GM19025 (cell line): ENCODE data around the gene FIBP.

Source experiments
- ATAC-seq: cut with Tn5 transposase; IDR thresholded peaks from one replicate; pipeline ENCODE4 v1.9.1; 2021; ENCODE audit warnings: mild to moderate bottlenecking, low read depth, moderate library complexity; ENCODE audit not compliant: unreplicated experiment

Gene FIBP

DNA sequence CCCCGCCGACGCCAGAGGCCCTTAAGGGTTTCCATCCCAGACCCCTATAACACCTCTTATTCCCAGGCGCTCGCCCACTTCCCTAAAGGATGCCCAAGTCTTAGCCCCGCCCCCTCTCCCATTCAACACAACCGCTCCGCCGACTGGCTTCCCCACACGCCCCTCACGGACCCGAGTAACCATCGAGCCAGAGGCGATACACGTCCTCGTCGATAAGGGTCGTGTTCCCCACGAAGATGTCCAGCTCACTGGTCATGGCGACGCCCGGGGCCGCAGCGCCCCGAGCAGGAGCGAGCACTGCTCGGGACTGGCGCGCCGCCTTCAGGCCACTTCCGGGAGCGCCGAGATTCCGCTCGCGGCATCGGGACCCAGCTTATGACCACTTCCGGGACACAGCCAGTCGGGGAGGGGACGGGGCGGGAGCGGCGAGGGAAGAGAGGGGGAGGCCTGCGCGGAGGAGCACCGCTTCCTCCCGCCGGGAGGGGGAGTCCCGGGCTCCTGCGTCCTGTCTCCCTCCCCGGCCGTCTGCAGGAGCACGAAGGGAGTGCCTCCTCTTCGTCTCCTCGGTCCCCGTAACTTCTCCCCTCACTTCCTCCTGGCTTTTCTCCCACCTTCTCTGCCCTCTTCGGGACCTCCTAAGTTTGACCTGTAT lies at the start of gene FIBP:
FIBP (minus strand) TSS at position 309 of the 652 bp plus-strand sequence; CDS start at position 256, 53 bp downstream.
- peak; percentile 44 for ATAC-seq

- no peak for ATAC-seq
These were observed 49.5 kb upstream of the FIBP start for GRCh38 chr11:65937766-65938165.

GRCh38 chr11:65934014-65934413 lies 45.7 kb upstream of the FIBP start:
- no peak for ATAC-seq

GRCh38 chr11:65932558-65932919 lies 44.3 kb upstream of the FIBP start:
- ATAC-seq: no peak

DNA sequence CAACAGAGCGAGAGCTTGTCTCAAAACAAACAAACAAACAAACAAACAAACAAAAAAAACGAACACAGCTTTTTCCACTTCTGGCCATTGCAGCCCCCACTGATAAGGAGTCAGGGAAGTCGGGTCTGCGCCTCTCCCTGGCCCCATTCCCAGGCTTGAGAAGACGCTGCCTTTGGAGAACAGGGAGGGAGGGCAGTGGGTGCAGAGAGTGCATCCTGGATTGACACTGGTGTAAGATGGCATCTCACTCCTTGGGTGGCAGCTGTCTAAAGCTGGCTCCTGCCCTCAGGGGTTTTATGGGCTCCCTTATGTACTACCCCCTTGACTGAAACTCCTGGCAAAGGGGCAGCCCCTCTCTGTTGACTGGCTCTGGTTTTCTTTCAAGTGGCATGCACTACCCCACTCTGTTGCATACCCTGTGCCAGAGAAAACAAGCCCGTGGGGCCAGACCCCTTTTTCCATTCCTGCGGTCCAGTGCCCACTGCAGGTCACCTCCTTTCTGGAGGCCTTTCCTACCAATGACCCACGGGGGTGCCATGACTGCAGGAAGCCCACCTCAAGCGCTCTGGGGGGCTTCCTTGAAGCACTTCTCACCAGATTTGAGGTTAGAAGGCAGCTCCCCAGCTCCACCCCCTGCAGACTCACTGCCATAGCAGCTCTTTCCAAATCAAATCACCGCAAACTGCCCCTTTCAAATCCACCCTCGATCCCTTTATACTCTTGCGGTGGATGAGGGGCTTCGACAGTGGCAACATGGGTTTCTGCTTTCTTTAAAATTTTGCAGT lies 43.7 kb upstream of the FIBP start:
- ATAC-seq: no peak

DNA sequence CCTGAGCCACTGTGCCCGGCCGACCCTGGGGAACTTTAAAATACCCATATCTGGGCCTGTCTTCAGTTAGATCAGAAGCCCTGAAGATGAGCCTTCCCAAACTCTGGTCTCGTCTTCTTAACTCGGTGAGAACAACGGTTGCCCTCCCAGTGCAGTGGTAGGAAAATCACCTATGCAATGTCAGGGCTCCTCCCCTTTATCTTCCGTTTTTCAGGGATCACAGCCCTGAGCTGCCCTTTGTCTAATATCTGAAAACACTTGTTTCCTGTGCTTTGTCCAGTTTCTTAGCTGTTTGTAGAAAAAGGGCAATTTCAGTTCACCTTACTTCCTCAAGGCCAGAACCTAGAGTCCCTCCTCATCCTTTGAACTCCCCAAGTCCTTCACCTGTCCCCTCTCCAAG lies 40.4 kb upstream of the FIBP start:
- ATAC-seq: no peak

DNA sequence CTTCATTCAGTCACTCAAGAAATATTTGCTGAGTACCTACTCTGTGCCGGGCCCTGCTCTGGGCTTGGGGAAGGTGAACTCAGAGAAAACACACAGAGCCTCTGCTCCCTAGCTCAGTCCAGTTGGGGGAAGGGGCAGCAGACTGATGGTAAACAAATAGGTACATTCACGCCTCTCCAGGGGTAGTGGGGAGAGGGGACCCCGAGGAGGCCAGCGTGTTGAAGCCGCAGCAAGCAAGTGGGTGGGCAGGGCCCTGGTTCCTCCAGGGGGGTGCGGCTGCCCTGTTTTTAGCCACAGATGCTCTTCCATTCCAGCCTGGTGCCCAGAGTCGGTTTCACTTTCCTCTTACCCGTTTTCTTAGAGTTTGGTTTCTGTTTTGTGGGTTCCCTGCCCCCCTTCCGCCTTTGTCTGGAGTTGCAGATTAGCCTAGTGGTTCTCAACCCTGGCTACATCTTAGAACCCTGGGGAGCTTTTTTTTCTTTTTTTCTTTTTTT lies 39.7 kb upstream of the FIBP start:
- peak; percentile 77 for ATAC-seq

DNA sequence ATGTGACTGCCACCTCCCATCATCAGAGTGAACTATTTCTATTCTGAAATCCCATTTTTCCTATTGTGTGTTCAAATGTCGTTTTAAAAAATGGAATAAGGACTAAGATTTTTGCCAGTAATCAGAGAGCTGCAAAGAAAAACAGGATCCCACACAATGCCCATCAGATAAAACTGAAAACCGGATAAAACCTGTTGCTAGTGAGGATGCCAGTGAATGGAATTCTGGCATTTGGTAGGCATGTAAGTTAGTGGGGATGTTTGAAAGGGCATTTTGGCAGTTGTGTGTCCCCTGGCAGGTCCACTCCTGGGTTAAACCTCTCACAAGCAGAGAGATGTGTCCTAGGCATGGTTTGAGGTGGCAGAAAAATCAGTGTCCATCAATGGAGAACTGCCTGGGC lies 37.1 kb upstream of the FIBP start:
- ATAC-seq: no peak

- no peak for ATAC-seq
These were observed 34.3 kb upstream of the FIBP start for GRCh38 chr11:65922565-65922964.

GRCh38 chr11:65921876-65922275 lies 33.6 kb upstream of the FIBP start:
- ATAC-seq: no peak

DNA sequence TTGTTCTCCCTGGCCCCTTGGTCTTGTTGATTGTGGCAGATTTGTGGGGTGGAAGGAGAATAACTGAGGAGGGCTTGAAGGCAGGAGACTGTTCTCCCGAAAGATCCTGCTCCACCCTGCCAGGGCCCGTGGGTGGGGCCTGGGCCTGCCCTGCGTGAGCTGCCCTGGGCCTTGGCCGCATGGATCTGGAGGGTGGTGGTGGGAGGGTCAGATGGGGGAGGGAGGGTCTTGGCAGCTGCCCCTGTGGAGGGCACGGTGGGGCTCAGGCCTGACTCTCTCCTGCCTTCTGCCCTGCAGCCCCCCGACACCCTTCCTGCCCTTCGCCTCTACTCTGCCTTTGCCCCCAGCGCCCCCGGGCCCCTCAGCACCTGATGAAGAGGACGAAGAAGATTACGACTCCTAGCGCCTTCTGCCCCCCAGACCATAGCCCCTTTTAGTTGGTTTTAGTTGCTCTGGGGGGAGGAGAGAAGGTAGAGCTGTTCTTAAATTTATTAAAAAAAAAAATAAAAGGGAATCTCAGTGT lies 32.8 kb upstream of the FIBP start:
- ATAC-seq: no peak

GRCh38 chr11:65920372-65920802 lies 32.1 kb upstream of the FIBP start:
- no peak for ATAC-seq

DNA sequence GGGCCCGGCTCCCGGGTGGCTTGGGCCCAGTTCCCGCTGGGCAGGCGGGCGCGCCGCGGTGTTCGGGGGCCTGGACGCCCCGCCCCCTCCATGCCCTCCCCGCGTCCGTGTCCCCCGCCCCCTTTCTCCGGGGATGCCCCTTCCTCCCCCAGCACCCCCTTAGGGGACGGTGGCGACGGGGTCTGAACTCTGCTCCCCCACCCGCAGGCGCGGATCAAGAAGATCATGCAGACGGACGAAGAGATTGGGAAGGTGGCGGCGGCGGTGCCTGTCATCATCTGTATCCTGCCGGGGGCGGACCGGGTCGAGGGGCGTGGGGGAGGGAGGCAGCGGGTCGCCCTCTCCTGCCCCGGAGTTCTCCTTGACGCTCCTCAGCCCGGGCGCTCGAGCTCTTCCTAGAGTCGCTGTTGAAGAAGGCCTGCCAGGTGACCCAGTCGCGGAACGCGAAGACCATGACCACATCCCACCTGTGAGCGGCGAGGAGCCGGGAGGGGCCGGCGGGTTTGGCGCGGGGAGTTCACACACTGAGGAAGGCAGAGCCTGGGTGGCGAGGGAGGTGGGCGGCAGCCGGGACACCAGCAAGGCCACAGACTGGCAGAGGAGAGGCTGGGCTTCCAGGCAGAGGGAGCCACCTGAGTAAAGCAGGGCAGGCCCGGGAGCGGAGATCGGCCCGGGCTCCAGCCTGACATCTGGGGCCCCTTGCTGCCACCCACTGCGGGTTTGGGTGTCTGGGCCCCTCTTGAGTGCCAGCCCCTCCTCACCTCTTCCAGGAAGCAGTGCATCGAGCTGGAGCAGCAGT lies 31.5 kb upstream of the FIBP start:
- ATAC-seq: peak; percentile 40

GRCh38 chr11:65919141-65919572 lies 30.9 kb upstream of the FIBP start, which contains the start of gene DRAP1:
Gene DRAP1 (plus strand): TSS chr11:65919426. CDS start chr11:65919502, 76 bp downstream.
- peak; percentile 85 for ATAC-seq

- ATAC-seq: peak; percentile 43
These were observed 30.2 kb upstream of the FIBP start, which contains the start of gene C11orf68 for GRCh38 chr11:65918211-65919140. Gene C11orf68 (minus strand): TSS chr11:65919062. CDS start chr11:65919031, 31 bp downstream.

DNA sequence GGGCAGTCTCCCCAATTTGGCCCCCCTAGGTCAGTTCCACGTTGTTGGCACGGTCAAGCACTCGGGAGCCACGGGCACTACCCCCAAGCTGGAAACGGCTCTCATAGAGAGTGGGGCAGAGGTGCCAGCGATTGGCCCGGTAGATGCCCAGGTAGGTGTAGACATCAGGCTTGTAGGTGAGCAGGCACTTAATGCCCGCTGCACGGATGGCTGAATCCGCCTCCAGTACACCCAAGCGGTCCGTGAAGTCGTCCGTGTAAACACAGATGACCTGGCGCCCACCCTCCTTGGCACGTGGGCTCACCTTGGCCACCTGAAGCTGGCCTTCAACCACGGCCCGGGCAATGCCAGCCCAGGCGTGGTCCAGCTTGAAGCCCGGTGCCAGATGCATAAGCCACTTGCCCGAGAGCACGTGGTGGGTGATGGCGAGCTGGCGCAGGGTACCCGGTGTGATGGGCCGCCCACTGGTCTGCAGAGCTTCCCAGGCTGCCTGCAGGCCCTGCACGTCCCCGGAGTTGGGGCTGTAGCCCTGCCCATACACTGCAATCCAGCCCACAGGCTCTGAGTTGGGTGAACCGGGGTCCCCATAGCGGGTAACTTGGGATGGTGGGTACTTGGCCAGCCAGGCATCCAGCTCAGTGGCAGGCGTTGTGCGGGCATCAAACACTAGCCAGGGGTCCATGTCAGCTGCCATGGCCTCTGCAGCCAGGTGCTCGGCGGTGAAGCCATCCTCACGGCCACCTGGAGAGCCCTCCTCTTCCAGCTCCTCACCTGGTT lies 29.4 kb upstream of the FIBP start:
- ATAC-seq: no peak

GRCh38 chr11:65917077-65917433 lies 28.8 kb upstream of the FIBP start:
- ATAC-seq: no peak

DNA sequence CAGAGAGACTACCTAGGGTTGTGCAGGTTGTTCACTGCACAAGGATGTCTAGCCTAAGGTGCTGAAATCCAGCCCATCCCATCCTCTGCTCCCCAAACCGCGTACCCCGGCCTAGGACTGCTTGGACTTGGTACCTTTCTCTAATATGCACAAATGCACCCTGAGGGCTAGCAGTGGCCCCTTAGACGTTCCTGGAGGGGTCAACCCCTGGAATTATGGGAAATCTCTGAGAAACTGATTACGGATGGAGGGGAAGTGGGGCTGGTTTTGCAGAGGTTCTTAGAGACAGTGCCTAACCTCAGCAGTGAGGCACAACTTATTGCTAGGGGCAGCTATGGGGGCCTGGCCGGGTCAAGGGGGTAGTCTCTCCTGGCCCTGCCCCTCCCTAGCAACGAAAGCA lies 28.1 kb upstream of the FIBP start:
- no peak for ATAC-seq

DNA sequence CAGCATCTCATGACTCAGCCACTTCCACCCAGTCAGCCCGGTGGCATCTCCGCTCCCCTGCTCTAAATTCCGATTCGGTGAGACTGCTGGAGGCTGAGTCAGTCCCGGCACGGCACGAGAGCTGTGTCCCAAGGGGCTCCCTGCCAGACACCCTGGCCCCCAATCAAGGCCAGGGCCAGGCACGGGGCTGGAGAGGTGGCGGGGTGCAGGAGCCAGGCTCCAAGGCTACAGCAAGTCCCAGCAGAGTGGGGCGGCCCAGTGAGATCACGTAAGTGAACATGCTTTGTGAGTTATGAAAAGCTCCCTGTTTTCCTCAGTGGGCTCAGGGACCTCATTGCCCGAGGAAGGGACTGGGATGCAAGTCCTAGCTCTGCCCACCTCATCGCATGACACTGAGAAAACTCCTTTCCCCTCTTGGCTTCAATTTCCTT lies 27.6 kb upstream of the FIBP start:
- no peak for ATAC-seq
